Measurements from ENCODE around the gene PLA2G4D. TPM values are rescaled to one million over a fixed set of nuclear protein-coding genes. Genes with fewer than 3 reads are reported as not detected.

Gene PLA2G4D
- total RNA-seq, 6 experiments from 2014 or later, result not detected

DNA sequence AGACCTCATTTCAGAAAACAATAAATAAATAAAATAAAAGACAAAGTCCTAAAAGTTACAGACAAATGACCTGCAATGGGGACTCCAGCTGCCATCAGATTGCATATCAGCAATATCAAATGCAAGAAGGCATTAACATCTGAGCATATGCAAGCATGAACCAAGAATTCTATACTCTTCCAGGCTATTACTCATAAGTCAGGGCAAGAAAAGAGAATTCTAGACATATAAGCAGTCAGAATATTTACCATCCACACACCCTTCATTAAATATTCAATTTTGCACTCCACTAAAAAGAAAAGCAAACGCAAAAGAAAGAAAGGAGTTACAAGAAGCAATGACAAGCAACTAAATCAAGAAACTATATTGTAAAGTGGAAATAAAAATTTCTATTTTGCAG lies 41.0 kb upstream of the PLA2G4D start:
- no peak for DNase-seq
- TF ChIP-seq, protein P1, sequence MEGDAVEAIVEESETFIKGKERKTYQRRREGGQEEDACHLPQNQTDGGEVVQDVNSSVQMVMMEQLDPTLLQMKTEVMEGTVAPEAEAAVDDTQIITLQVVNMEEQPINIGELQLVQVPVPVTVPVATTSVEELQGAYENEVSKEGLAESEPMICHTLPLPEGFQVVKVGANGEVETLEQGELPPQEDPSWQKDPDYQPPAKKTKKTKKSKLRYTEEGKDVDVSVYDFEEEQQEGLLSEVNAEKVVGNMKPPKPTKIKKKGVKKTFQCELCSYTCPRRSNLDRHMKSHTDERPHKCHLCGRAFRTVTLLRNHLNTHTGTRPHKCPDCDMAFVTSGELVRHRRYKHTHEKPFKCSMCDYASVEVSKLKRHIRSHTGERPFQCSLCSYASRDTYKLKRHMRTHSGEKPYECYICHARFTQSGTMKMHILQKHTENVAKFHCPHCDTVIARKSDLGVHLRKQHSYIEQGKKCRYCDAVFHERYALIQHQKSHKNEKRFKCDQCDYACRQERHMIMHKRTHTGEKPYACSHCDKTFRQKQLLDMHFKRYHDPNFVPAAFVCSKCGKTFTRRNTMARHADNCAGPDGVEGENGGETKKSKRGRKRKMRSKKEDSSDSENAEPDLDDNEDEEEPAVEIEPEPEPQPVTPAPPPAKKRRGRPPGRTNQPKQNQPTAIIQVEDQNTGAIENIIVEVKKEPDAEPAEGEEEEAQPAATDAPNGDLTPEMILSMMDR (IDR thresholded peaks at IDR 0.05), result no peak
- H3K27me3 Mint-ChIP-seq (ENCODE audit: insufficient read depth), result peaks cover 38% of the 10 kb centered on the region
- H3K9me3 Mint-ChIP-seq, result no peaks in the 10 kb centered on the region
- no peaks in the 10 kb centered on the region for H3K36me3 Mint-ChIP-seq (ENCODE audit: low read depth)
- H3K4me3 Mint-ChIP-seq, result no peak overlapping the region
- no peak overlapping the region for H3K27ac Mint-ChIP-seq
- H3K4me1 Mint-ChIP-seq (ENCODE audit: low read depth), result no peaks in the 10 kb centered on the region; the same call in 1 of the 2 replicates

DNA sequence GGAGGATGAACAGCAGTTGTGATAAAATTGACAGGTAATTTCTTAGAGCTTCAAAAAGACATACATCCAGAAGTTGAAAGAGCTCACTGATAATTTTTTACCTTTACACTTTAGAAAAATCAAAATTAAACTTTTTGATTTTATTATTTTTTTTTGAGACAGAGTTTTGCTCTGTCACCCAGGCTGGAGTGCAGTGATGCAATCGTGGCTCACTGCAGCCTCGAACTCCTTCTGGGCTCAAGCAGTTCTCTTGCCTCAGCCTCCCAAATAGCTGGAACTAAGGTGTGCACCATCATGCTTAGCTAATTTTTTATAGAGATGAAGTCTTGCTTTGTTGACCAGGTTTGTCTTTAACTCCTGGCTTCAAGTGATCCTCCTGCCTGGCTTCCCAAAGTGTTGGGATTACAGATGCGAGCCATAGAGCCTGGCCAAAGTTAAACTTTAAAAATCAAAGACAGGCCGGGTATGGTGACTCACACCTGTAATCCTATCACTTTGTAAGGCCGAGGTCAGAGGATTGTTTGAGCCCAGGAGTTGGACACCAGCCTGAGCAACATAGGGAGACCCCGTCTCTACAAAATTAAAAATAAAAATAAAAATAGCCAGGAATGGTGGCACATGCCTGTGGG lies 40.4 kb upstream of the PLA2G4D start:
- TF ChIP-seq, protein P1 (IDR thresholded peaks at IDR 0.05), result no peak

DNA sequence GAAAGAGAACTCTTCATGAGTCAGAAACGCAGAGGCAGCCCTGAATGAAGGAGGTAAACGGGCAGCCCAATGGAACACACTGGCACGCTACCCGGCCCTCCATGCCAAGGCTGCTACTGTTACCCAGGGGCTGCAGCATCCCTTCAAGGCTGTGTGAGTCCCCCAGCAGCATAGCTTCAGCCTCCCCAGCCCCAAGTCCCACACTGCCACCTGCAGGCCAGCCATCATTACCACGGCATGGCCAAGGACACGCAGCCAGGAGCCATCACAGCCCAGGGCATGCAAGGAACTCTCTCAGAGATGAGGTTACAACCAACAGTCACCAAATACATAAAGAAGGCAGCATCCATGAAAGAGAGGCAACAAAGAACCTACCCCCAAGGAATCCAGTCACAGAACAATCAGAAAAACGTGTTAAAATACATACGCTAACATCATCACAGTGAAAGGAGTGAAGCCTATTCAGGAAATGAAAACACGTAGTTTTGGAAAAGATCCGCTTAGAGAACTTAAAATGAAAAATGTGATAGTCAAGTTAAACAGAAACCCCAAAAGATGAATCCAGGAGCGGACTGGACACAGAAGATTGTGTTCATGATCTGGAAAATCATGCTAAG lies 39.6 kb upstream of the PLA2G4D start:
- no peak overlapping the region; the same call in 1 of the 2 replicates for H3K4me3 Mint-ChIP-seq
- H3K4me1 Mint-ChIP-seq (ENCODE audit: low read depth), result peaks cover 10% of the 10 kb centered on the region
- no peak overlapping the region for H3K27ac Mint-ChIP-seq
- H3K9me3 Mint-ChIP-seq, result no peaks in the 10 kb centered on the region
- DNase-seq, result peak; percentile 35
- TF ChIP-seq, protein P1 (IDR thresholded peaks at IDR 0.05), result peak; percentile 84
- peaks cover 35% of the 10 kb centered on the region for H3K27me3 Mint-ChIP-seq (ENCODE audit: insufficient read depth)
- no peaks in the 10 kb centered on the region for H3K36me3 Mint-ChIP-seq (ENCODE audit: low read depth)

More for the DNA sequence above, 40.4 kb upstream of the PLA2G4D start:
- Mint-ChIP-seq H3K4me3 (no peak overlapping the region), H3K36me3 (ENCODE audit: low read depth) (no peaks in the 10 kb centered on the region), H3K27ac (no peak overlapping the region), H3K9me3 (no peaks in the 10 kb centered on the region), H3K4me1 (ENCODE audit: low read depth) (peaks cover 3% of the 10 kb centered on the region), H3K27me3 (ENCODE audit: insufficient read depth) (peaks cover 38% of the 10 kb centered on the region)
- no peak for DNase-seq

DNA sequence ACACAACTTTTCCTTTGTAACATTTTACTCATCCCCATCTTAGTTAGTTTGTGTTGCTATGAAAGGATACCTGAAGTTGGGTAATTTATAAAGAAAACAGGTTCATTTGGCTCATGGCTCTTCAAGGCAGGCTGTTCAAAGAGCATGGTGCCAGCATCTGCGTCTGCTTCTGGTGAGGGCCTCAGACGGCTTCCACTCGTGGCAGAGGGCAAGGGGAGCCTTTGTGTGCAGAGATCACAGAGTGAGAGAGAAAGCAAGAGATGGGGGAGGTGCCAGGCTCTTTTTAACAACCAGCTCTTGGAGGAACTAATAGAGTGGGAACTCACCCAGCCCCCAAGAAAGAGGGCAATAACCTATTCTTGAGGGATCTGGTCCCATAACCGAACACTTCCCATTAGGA lies 39.0 kb upstream of the PLA2G4D start:
- no peak overlapping the region for H3K4me3 Mint-ChIP-seq
- H3K4me1 Mint-ChIP-seq (ENCODE audit: low read depth), result peaks cover 11% of the 10 kb centered on the region
- H3K27me3 Mint-ChIP-seq (ENCODE audit: insufficient read depth), result peaks cover 33% of the 10 kb centered on the region
- H3K36me3 Mint-ChIP-seq (ENCODE audit: low read depth), result no peaks in the 10 kb centered on the region
- TF ChIP-seq, protein P1 (IDR thresholded peaks at IDR 0.05), result no peak
- no peak overlapping the region for H3K27ac Mint-ChIP-seq
- no peak for DNase-seq
- H3K9me3 Mint-ChIP-seq, result no peaks in the 10 kb centered on the region

DNA sequence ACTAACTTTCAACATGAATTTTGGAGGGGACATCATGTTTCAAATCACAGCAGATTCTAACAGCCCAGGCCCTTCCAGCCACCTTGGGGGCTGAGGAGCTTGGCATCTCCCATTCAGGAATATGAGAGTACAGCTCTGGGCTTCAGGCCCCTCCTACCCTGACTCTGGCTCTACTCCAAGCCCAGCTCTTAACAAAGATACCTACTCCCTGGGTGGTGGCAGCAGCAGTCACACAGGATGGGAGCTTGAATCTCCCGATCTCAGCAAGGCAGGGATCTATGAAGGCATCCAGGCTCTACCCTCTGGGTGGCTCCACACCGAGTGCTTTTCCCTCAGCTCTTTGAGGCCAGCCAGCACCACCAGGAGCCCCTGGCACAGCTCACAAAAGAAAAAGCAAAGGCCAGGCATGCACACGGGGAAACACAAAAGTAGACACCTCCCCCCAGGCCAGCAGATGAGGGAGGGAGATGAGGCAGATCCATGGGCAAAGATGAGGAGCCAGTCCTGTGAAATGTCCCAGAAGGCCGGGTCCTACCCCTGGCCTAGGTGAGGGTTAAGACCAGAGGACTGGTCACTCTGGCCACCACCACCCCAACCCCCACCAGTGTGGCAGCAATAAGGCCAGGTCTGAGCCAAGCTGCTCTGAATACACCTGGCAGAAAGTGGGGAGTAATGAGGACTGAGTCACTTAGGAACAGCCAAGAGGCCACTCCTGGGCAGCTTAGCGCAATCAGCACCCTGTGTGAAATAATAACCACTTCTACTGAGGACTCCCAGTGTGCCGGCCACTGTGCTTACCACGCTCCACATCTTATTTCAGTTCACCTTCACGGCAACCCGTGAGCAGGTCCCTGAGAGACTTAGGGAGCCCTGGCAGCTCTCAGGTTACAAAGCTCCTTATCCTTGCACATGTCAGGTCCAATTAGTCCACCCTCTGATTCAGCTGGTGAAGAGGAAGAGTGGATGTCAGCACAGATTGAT lies 37.8 kb upstream of the PLA2G4D start:
- no peaks in the 10 kb centered on the region for H3K36me3 Mint-ChIP-seq (ENCODE audit: low read depth)
- no peak overlapping the region for H3K27ac Mint-ChIP-seq
- peaks cover 11% of the 10 kb centered on the region for H3K4me1 Mint-ChIP-seq (ENCODE audit: low read depth)

More for the DNA sequence above, 37.8 kb upstream of the PLA2G4D start:
- H3K4me3 Mint-ChIP-seq, result no peak overlapping the region
- no peaks in the 10 kb centered on the region for H3K9me3 Mint-ChIP-seq
- DNase-seq, result no peak
- H3K27me3 Mint-ChIP-seq (ENCODE audit: insufficient read depth), result peaks cover 33% of the 10 kb centered on the region
- TF ChIP-seq, protein P1 (IDR thresholded peaks at IDR 0.05), result no peak
